Neutrophil (primary cell): Measurements from ENCODE around the gene MYBPH.

Source experiments
- H3K27ac ChIP-seq: fragments of 200-600 bp; sonication (generic); 2 replicates; pipeline ENCODE4 v1.5.1; 2016; ENCODE audit warnings: mild to moderate bottlenecking, moderate library complexity
- H3K27me3 ChIP-seq: fragments of 200-600 bp; sonication (generic); 2 replicates; pipeline ENCODE4 v1.6.0; 2016; ENCODE audit warnings: mild to moderate bottlenecking
- H3K36me3 ChIP-seq: fragments of 200-600 bp; sonication (generic); 2 replicates; pipeline ENCODE4 v1.5.1; 2017
- H3K4me1 ChIP-seq, 2 experiments: fragments of 200-600 bp in 1 of 2; sonication (generic) in 1 of 2; 1 replicate in 1 of 2; 2 replicates in 1 of 2; pipeline versions ENCODE4 v1.5.1 to v1.6.1; 2013 to 2016; ENCODE audit warnings: low read depth in 1 of 2, low read length in 1 of 2, mild to moderate bottlenecking in 1 of 2, moderate library complexity in 1 of 2; ENCODE audit not compliant: control insufficient read depth in 1 of 2, insufficient read depth in 1 of 2
- H3K4me3 ChIP-seq, 2 experiments: fragments of 200-600 bp in 1 of 2; sonication (generic) in 1 of 2; 1 replicate in 1 of 2; 2 replicates in 1 of 2; pipeline ENCODE4 v1.5.1; 2013 to 2016; ENCODE audit warnings: low read depth in 1 of 2, low read length in 1 of 2, mild to moderate bottlenecking in 1 of 2, moderate library complexity in 1 of 2
- H3K9me3 ChIP-seq: fragments of 200-600 bp; sonication (generic); 2 replicates; pipeline ENCODE4 v1.5.1; 2016
- CTCF ChIP-seq: fragments of 200-600 bp; sonication (generic); IDR thresholded peaks from 2 replicates; pipeline ENCODE4 v1.5.1; 2016; ENCODE audit warnings: antibody characterized with exemption

MYBPH gene

GRCh38 chr1:203158960-203159665 is 16.5 kb downstream of the MYBPH start:
- Histone ChIP-seq H3K9me3 (no peaks in the 10 kb centered on the region), H3K27me3 (peaks cover 45% of the 10 kb centered on the region), H3K27ac (no peak overlapping the region), H3K4me1 (peaks cover 0 to 3% of the 10 kb centered on the region in 2 experiments), H3K4me3 (no peak overlapping the region), H3K36me3 (no peaks in the 10 kb centered on the region)
- TF ChIP-seq CTCF, result no peak

GRCh38 chr1:203158423-203158822 is 17.2 kb downstream of the MYBPH start:
- H3K27ac ChIP-seq, result no peak overlapping the region
- no peaks in the 10 kb centered on the region for H3K36me3 ChIP-seq
- H3K4me1 ChIP-seq, result peaks cover 0 to 3% of the 10 kb centered on the region in 2 experiments
- no peak for TF ChIP-seq CTCF
- no peak overlapping the region for H3K4me3 ChIP-seq
- H3K27me3 ChIP-seq, result peaks cover 48% of the 10 kb centered on the region
- H3K9me3 ChIP-seq, result no peaks in the 10 kb centered on the region

- TF ChIP-seq CTCF, result no peak
- H3K4me1 ChIP-seq, result no peaks in the 10 kb centered on the region
- no peaks in the 10 kb centered on the region for H3K36me3 ChIP-seq
- H3K27ac ChIP-seq, result no peak overlapping the region
- H3K27me3 ChIP-seq, result peaks cover 46% of the 10 kb centered on the region
- H3K4me3 ChIP-seq, result no peak overlapping the region
- H3K9me3 ChIP-seq, result no peaks in the 10 kb centered on the region
Observed at GRCh38 chr1:203156280-203156679, 19.3 kb downstream of the MYBPH start.

GRCh38 chr1:203153989-203154821 is 21.4 kb downstream of the MYBPH start:
- no peak for TF ChIP-seq CTCF
- no peaks in the 10 kb centered on the region for H3K4me1 ChIP-seq
- no peak overlapping the region for H3K27ac ChIP-seq
- no peak overlapping the region for H3K4me3 ChIP-seq
- H3K36me3 ChIP-seq, result no peaks in the 10 kb centered on the region
- peaks cover 47% of the 10 kb centered on the region for H3K27me3 ChIP-seq
- H3K9me3 ChIP-seq, result no peaks in the 10 kb centered on the region

- no peaks in the 10 kb centered on the region for H3K36me3 ChIP-seq
- H3K4me3 ChIP-seq, result no peak overlapping the region
- no peak for TF ChIP-seq CTCF
- H3K27ac ChIP-seq, result no peak overlapping the region
- peaks cover 45% of the 10 kb centered on the region for H3K27me3 ChIP-seq
- no peaks in the 10 kb centered on the region for H3K9me3 ChIP-seq
- H3K4me1 ChIP-seq, result no peaks in the 10 kb centered on the region
Observed at GRCh38 chr1:203153051-203153988, 22.3 kb downstream of the MYBPH start.
